ENCODE results near the gene DPP8.
"Not testable (repeated sequence)": the region's sequence is repeated elsewhere in the genome, so short reads cannot be mapped to it uniquely, and the experiment has no call there.

Gene DPP8

GRCh38 chr15:65553691-65554090, 36.2 kb upstream of the DPP8 start:
- no peak overlapping the region for H3K4me3 ChIP-seq (ENCODE audit: low read depth, low read length)
- in situ Hi-C loops (cut with HindIII; ENCODE audit: low sequenced_read_pairs), result no loop called here
- no peak for DNase-seq (ENCODE audit: low read depth, low spot score)
- TF ChIP-seq, protein P1, sequence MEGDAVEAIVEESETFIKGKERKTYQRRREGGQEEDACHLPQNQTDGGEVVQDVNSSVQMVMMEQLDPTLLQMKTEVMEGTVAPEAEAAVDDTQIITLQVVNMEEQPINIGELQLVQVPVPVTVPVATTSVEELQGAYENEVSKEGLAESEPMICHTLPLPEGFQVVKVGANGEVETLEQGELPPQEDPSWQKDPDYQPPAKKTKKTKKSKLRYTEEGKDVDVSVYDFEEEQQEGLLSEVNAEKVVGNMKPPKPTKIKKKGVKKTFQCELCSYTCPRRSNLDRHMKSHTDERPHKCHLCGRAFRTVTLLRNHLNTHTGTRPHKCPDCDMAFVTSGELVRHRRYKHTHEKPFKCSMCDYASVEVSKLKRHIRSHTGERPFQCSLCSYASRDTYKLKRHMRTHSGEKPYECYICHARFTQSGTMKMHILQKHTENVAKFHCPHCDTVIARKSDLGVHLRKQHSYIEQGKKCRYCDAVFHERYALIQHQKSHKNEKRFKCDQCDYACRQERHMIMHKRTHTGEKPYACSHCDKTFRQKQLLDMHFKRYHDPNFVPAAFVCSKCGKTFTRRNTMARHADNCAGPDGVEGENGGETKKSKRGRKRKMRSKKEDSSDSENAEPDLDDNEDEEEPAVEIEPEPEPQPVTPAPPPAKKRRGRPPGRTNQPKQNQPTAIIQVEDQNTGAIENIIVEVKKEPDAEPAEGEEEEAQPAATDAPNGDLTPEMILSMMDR (IDR thresholded peaks at IDR 0.05; ENCODE audit: low read depth, low read length), result no peak

DNA sequence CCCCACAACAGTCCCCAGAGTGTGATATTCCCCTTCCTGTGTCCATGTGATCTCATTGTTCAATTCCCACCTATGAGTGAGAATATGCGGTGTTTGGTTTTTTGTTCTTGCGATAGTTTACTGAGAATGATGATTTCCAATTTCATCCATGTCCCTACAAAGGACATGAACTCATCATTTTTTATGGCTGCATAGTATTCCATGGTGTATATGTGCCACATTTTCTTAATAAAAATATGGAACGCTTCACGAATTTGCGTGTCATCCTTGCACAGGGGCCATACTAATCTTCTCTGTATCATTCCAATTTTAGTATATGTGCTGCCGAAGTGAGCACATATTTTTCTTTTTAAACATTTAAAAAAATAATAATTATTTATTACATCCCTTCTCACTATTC, 35.4 kb upstream of the DPP8 start:
- H3K4me3 ChIP-seq (ENCODE audit: low read depth, low read length); DNase-seq (ENCODE audit: low read depth, low spot score); in situ Hi-C loops (cut with HindIII; ENCODE audit: low sequenced_read_pairs): not testable (repeated sequence)

- TF ChIP-seq, protein P1 (IDR thresholded peaks at IDR 0.05; ENCODE audit: low read depth, low read length), result no peak
- H3K4me3 ChIP-seq (ENCODE audit: low read depth, low read length), result no peak overlapping the region
- in situ Hi-C loops (cut with HindIII; ENCODE audit: low sequenced_read_pairs), result no loop called here
- no peak for DNase-seq (ENCODE audit: low read depth, low spot score)
Observed at GRCh38 chr15:65551183-65551582, 33.7 kb upstream of the DPP8 start.

DNA sequence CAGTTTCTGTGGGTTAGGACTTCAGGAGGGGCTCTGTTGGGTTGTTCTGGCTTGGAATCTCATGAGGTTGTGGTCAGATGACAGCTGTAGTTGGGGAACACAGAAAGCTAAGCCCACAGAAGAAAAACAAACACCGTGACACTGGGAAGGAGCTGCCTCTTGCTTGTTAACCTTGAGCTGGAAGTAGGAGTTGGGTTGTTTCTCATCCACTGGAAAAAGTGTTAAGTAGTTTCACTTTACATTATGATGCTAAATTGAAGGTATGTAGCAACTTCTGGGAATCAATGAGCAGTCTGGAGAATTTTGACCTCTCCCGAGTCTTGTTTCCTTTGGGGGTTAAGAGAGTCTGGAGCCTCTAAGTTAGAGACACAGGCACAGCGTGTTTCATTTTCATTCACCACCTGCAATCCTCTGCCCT, 33.2 kb upstream of the DPP8 start:
- H3K4me3 ChIP-seq (ENCODE audit: low read depth, low read length), result no peak overlapping the region
- peak; percentile 83 for DNase-seq (ENCODE audit: low read depth, low spot score)
- TF ChIP-seq, protein P1 (IDR thresholded peaks at IDR 0.05; ENCODE audit: low read depth, low read length), result no peak
- in situ Hi-C loops (cut with HindIII; ENCODE audit: low sequenced_read_pairs), result no loop called here

GRCh38 chr15:65549288-65549687, 31.8 kb upstream of the DPP8 start:
- in situ Hi-C loops (cut with HindIII; ENCODE audit: low sequenced_read_pairs); H3K4me3 ChIP-seq (ENCODE audit: low read depth, low read length); DNase-seq (ENCODE audit: low read depth, low spot score): not testable (repeated sequence)

DNA sequence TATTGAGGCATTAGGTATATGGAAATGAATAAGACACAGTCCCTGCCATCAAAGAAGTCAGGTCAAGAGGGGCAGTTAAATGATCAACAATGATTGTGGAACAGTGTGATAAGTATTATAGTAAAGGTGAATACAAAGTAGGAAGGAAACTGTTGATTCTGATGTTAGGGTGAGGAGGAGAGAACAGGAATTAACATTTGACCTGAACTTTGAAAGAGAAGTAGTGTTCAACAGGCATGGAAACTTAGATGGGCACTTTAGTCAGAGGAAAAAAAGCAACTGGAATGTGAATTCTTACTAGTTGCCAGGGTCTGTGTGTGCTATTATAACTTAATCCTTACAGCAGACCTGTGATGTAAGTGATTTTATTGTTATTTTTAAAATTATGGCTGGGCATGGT, 30.4 kb upstream of the DPP8 start:
- no peak overlapping the region for H3K4me3 ChIP-seq (ENCODE audit: low read depth, low read length)
- in situ Hi-C loops (cut with HindIII; ENCODE audit: low sequenced_read_pairs), result no loop called here
- TF ChIP-seq, protein P1 (IDR thresholded peaks at IDR 0.05; ENCODE audit: low read depth, low read length), result no peak
- DNase-seq (ENCODE audit: low read depth, low spot score), result no peak

DNA sequence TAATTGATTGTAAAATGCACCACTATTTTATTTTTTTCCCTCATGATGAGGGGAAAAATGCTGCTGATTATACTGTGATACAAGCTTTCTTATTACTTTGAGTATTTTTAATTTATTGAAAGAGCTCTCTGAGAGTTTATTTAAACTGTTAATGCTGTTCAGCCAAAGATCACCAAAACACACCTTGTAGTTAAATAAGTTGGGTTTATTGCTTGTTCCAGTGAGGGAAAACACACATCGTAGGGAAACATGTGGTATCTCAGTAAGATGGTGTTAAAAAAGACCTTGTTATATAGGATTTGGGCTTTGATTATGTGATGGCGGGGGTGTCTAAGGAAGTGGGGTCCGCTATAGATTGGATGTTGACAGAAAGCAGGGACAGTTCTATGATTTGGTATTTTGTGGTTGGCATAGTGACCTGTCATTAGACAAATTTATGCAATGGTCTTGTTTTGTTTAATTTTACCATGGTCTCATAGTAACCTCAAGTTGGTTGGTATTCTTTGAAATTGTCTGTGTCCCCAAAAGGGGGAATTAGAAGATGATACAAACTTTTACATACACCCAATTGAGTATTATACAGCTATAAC, 23.8 kb upstream of the DPP8 start:
- no peak overlapping the region for H3K4me3 ChIP-seq (ENCODE audit: low read depth, low read length)
- in situ Hi-C loops (cut with HindIII; ENCODE audit: low sequenced_read_pairs), result no loop called here
- no peak for DNase-seq (ENCODE audit: low read depth, low spot score)
- TF ChIP-seq, protein P1 (IDR thresholded peaks at IDR 0.05; ENCODE audit: low read depth, low read length), result no peak

DNA sequence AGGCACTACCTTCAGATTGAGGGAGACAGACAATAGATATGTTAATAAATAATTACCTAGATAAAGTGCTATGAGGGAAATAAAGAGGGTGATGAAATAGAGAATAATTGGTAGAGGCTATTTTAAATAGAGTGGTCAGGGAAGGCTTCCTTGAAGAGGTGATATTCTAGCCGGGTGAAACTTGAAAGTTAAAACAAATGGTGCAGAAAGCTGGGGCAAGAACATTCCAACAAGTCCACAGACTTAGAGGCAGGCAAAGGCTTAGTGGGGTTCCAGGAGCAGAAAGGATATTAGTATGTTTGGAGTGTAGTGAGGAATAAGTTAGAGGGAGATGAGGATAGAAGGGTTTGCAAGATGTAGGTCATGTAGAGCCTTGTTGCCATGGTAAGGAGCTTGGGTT, 22.8 kb upstream of the DPP8 start:
- in situ Hi-C loops (cut with HindIII; ENCODE audit: low sequenced_read_pairs), result no loop called here
- no peak for DNase-seq (ENCODE audit: low read depth, low spot score)
- TF ChIP-seq, protein P1 (IDR thresholded peaks at IDR 0.05; ENCODE audit: low read depth, low read length), result no peak
- H3K4me3 ChIP-seq (ENCODE audit: low read depth, low read length), result no peak overlapping the region

All from astrocyte of the spinal cord (primary cell).